IMR-90 (cell line): ENCODE data around the gene LRP3.

ENCODE experiments used
- CTCF ChIP-seq: conservative IDR thresholded peaks from 2 replicates; pipeline ENCODE4 v1.5.1; 2012; ENCODE audit warnings: mild to moderate bottlenecking, low read depth, low read length, improper control_type of control experiment
- ELK1 ChIP-seq: fragments of 150-350 bp; IDR thresholded peaks from 2 replicates; pipeline ENCODE4 v1.6.1; 2016; ENCODE audit warnings: low read depth, mild to moderate bottlenecking, low read length, moderate library complexity, borderline replicate concordance
- MAFK ChIP-seq: IDR thresholded peaks from 2 replicates; pipeline ENCODE4 v1.6.1; 2012; ENCODE audit warnings: low read depth, low read length, improper control_type of control experiment
- MXI1 ChIP-seq: IDR thresholded peaks from 2 replicates; pipeline ENCODE4 v1.6.1; 2012; ENCODE audit warnings: low read depth, mild to moderate bottlenecking, low read length, moderate library complexity, borderline replicate concordance
- NFE2L2 ChIP-seq: fragments of 150-350 bp; IDR thresholded peaks from 2 replicates; pipeline ENCODE4 v1.6.1; 2016; ENCODE audit warnings: low read depth, mild to moderate bottlenecking, low read length
- POLR2A ChIP-seq: IDR thresholded peaks from 2 replicates; pipeline ENCODE4 v1.6.1; 2012; ENCODE audit warnings: mild to moderate bottlenecking, low read depth, low read length
- RAD21 ChIP-seq: IDR thresholded peaks from 2 replicates; pipeline ENCODE4 v1.6.1; 2012; ENCODE audit warnings: low read length, improper control_type of control experiment
- SMC3 ChIP-seq: fragments of 150-350 bp; IDR thresholded peaks from 2 replicates; pipeline ENCODE4 v1.6.1; 2016; ENCODE audit warnings: low read depth, mild to moderate bottlenecking, antibody characterized with exemption, low read length, moderate library complexity

GRCh38 chr19:33242131-33242530 lies 48.0 kb downstream of the LRP3 start:
- TF ChIP-seq POLR2A (no peak), CTCF (no peak), RAD21 (no peak), SMC3 (no peak), NFE2L2 (no peak), MAFK (no peak), ELK1 (no peak), MXI1 (no peak)
